Measurements from ENCODE around the gene TMCC1.

Gene TMCC1

DNA sequence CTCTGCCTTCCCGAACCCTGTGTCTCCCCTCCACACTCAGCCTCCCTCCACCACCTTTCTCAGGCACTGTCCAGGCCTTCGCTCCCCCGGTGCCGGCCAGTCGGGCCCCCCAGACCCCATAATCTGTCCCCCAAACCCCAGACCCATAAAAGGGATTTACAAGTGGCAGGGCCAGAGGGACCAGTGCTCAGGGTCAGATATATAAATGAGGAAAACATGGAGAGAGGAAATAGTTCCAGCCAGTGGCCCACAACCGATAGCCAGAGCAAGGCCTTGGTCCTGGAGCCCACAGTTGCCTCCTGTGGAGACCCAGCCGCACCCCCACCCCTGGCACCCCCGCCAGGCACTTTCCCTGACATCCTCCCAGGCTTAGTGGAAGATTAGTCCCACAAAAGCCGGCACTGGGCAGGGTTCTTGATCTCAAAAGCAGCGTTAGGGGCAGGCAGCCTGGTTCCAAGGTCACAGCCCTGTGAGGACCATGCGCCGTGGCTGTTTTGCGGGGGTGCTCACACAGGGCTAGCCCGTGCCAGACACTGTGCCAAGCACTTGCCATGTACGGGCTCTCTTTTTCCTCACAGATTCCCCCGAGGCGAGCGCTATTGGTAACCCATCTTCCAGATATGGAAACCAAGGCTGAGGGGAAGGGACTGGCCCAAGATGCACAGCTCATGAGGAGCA, 286.0 kb downstream of the TMCC1 start:
- Histone ChIP-seq H3K4me1 (ENCODE audit: low read depth, poor library complexity, severe bottlenecking) (peaks cover 14% of the 10 kb centered on the region), H3K36me3 (ENCODE audit: insufficient read depth) (no peaks in the 10 kb centered on the region), H3K79me2 (ENCODE audit: insufficient read depth, low read depth) (no peaks in the 10 kb centered on the region), H3K9ac (peak overlapping the region; percentile 49; the same call in 1 of the 2 replicates), H3K4me3 (IDR thresholded peaks at IDR 0.05; ENCODE audit: insufficient read depth, low read depth, low read length) (no peak overlapping the region), H2AFZ (ENCODE audit: low read depth) (peak overlapping the region; percentile 96), H3K4me2 (peak overlapping the region; percentile 92), H3K27ac (no peak overlapping the region), H3K27me3 (ENCODE audit: insufficient read depth, low read depth) (peaks cover 10% of the 10 kb centered on the region; the same call in 1 of the 2 replicates), H4K20me1 (ENCODE audit: insufficient read depth) (no peaks in the 10 kb centered on the region)
- TF ChIP-seq CTCF (conservative IDR thresholded peaks at IDR 0.05; ENCODE audit: low read depth, low read length) = no peak

GRCh38 chr3:129606636-129607390, 286.7 kb downstream of the TMCC1 start, which contains the start of gene PLXND1:
Gene PLXND1 (minus strand): TSS chr3:129606676. CDS start chr3:129606639, 37 bp downstream.
- TF ChIP-seq CTCF (conservative IDR thresholded peaks at IDR 0.05; ENCODE audit: low read depth, low read length) = no peak
- no peaks in the 10 kb centered on the region for H4K20me1 ChIP-seq (ENCODE audit: insufficient read depth)
- no peak within 1 kb of the TSS for H3K4me3 ChIP-seq (IDR thresholded peaks at IDR 0.05; ENCODE audit: insufficient read depth, low read depth, low read length)
- no peak within 1 kb of the TSS for H3K27ac ChIP-seq
- H3K9ac ChIP-seq = peak within 1 kb of the TSS; percentile 68; the same call in 1 of the 2 replicates
- peak within 1 kb of the TSS; percentile 96 for H2AFZ ChIP-seq (ENCODE audit: low read depth)
- peaks cover 10% of the 10 kb centered on the region; the same call in 1 of the 2 replicates for H3K27me3 ChIP-seq (ENCODE audit: insufficient read depth, low read depth)
- no peaks in the 10 kb centered on the region for H3K79me2 ChIP-seq (ENCODE audit: insufficient read depth, low read depth)
- H3K4me2 ChIP-seq = peak within 1 kb of the TSS; percentile 92
- H3K4me1 ChIP-seq (ENCODE audit: low read depth, poor library complexity, severe bottlenecking) = peaks cover 14% of the 10 kb centered on the region
- no peaks in the 10 kb centered on the region for H3K36me3 ChIP-seq (ENCODE audit: insufficient read depth)

GRCh38 chr3:129605922-129606635, 287.4 kb downstream of the TMCC1 start:
- peaks cover 10% of the 10 kb centered on the region; the same call in 1 of the 2 replicates for H3K27me3 ChIP-seq (ENCODE audit: insufficient read depth, low read depth)
- H3K36me3 ChIP-seq (ENCODE audit: insufficient read depth) = no peaks in the 10 kb centered on the region
- H3K4me3 ChIP-seq (IDR thresholded peaks at IDR 0.05; ENCODE audit: insufficient read depth, low read depth, low read length) = no peak overlapping the region
- H2AFZ ChIP-seq (ENCODE audit: low read depth) = peak overlapping the region; percentile 82
- no peaks in the 10 kb centered on the region for H4K20me1 ChIP-seq (ENCODE audit: insufficient read depth)
- no peak for TF ChIP-seq CTCF (conservative IDR thresholded peaks at IDR 0.05; ENCODE audit: low read depth, low read length)
- H3K9ac ChIP-seq = peak overlapping the region; percentile 68; the same call in 1 of the 2 replicates
- H3K27ac ChIP-seq = no peak overlapping the region
- peaks cover 14% of the 10 kb centered on the region for H3K4me1 ChIP-seq (ENCODE audit: low read depth, poor library complexity, severe bottlenecking)
- H3K4me2 ChIP-seq = peak overlapping the region; percentile 39; the same call in 1 of the 2 replicates
- no peaks in the 10 kb centered on the region; the same call in 1 of the 2 replicates for H3K79me2 ChIP-seq (ENCODE audit: insufficient read depth, low read depth)

- no peaks in the 10 kb centered on the region; the same call in 1 of the 2 replicates for H3K79me2 ChIP-seq (ENCODE audit: insufficient read depth, low read depth)
- H3K4me2 ChIP-seq = peak overlapping the region; percentile 39; the same call in 1 of the 2 replicates
- peaks cover 14% of the 10 kb centered on the region for H3K4me1 ChIP-seq (ENCODE audit: low read depth, poor library complexity, severe bottlenecking)
- H3K27me3 ChIP-seq (ENCODE audit: insufficient read depth, low read depth) = peaks cover 10% of the 10 kb centered on the region; the same call in 1 of the 2 replicates
- 0 out of 2 replicates have a peak overlapping the region, but pooled peaks have one; percentile 82 for H2AFZ ChIP-seq (ENCODE audit: low read depth)
- H4K20me1 ChIP-seq (ENCODE audit: insufficient read depth) = no peaks in the 10 kb centered on the region
- no peak overlapping the region for H3K27ac ChIP-seq
- H3K4me3 ChIP-seq (IDR thresholded peaks at IDR 0.05; ENCODE audit: insufficient read depth, low read depth, low read length) = no peak overlapping the region
- no peak overlapping the region for H3K9ac ChIP-seq
- no peak for TF ChIP-seq CTCF (conservative IDR thresholded peaks at IDR 0.05; ENCODE audit: low read depth, low read length)
- no peaks in the 10 kb centered on the region for H3K36me3 ChIP-seq (ENCODE audit: insufficient read depth)
These were observed 288.1 kb downstream of the TMCC1 start for GRCh38 chr3:129605203-129605921.

All from KMS-11 (cell line).